Naive B cell (primary cell): ENCODE data around the gene AHR. TPM values are rescaled to one million over a fixed set of nuclear protein-coding genes. Genes with fewer than 3 reads are reported as not detected.
A peak's percentile ranks its signal among the peaks of the same experiment; 100 is the strongest.

Experiments
- ATAC-seq, 2 donors: fragments of 150-1000 bp; cut with Tn5 transposase; 2 replicates each; pipeline ENCODE4 v1.10.0; 2021; ENCODE audit warnings: low read depth in 2 of 2, mild to moderate bottlenecking in 2 of 2, moderate library complexity in 2 of 2
- DNase-seq: peaks from one replicate; pipeline ENCODE4 v3.0.0; 2022
- H3K27ac Mint-ChIP-seq, 6 donors: one replicate each; pipeline ENCODE4 v1.8.0; 2020 to 2022; ENCODE audit warnings: mild to moderate bottlenecking in 6 of 6, mixed read lengths in 6 of 6, moderate library complexity in 5 of 6, inconsistent platforms in 2 of 6
- H3K27me3 Mint-ChIP-seq, 3 donors: one replicate each; pipeline ENCODE4 v1.8.0; 2021 to 2022; ENCODE audit warnings: mixed read lengths in 3 of 3, mild to moderate bottlenecking in 1 of 3
- H3K36me3 Mint-ChIP-seq, 2 donors: one replicate each; pipeline ENCODE4 v1.8.0; 2020 to 2022; ENCODE audit warnings: mixed read lengths in 2 of 2, inconsistent platforms in 1 of 2, mild to moderate bottlenecking in 1 of 2
- H3K4me1 Mint-ChIP-seq, 3 donors: one replicate each; pipeline ENCODE4 v1.8.0; 2020 to 2022; ENCODE audit warnings: mixed read lengths in 3 of 3, inconsistent platforms in 1 of 3, mild to moderate bottlenecking in 1 of 3, moderate library complexity in 1 of 3
- H3K4me3 Mint-ChIP-seq, 8 donors: one replicate each; pipeline ENCODE4 v1.8.0; 2020 to 2022; ENCODE audit warnings: mild to moderate bottlenecking in 8 of 8, mixed read lengths in 8 of 8, moderate library complexity in 8 of 8, inconsistent platforms in 2 of 8
- H3K9me3 Mint-ChIP-seq, 7 donors: one replicate each; pipeline ENCODE4 v1.8.0; 2020 to 2022; ENCODE audit warnings: mixed read lengths in 7 of 7, mild to moderate bottlenecking in 5 of 7, inconsistent platforms in 2 of 7, moderate library complexity in 1 of 7
- polyA plus RNA-seq, 6 donors: library from polyadenylated mRNA; unstranded; fragments of 300-500 nt; fragmentation: Illumina TruSeq; gene quantifications; one replicate each; pipeline ENCODE4 v1.2.3, GENCODE V29; 2021; ENCODE audit warnings: low read depth in 6 of 6

Gene AHR
- polyA plus RNA-seq, 6 donors from 2014 or later: 0.33 to 3.2 (median 2.1) TPM

GRCh38 chr7:17311194-17311593 is 12.7 kb downstream of the AHR start:
- Mint-ChIP-seq H3K27me3 (no peaks in the 10 kb centered on the region), H3K4me1 (no peaks in the 10 kb centered on the region), H3K36me3 (peaks cover 5 to 7% of the 10 kb centered on the region in 2 donors), H3K4me3 (no peak overlapping the region), H3K27ac (no peak overlapping the region), H3K9me3 (no peaks in the 10 kb centered on the region)
- ATAC-seq (no peak), DNase-seq (no peak)

DNA sequence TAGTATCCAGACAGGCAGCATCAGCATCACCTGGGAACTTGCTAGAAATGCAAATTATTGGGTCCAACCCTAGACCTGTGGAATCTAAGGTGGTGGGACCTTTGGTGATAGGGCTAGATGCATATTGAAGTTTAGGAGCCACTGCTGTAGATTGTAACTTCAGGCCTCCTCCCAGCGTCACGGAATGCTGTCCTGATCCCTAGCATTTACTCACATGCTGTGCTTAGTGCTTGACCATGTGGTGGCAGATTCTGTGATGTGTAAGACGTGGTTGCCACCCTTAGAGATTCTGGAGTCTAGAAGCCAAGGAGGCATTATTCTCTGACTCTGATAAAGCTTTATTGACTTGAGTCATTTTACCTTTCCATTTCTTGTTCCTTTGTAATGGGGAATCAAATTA is 13.5 kb downstream of the AHR start:
- no peak for DNase-seq
- Mint-ChIP-seq H3K9me3 (no peaks in the 10 kb centered on the region), H3K4me1 (no peaks in the 10 kb centered on the region), H3K4me3 (no peak overlapping the region), H3K27me3 (no peaks in the 10 kb centered on the region), H3K36me3 (peaks cover 5 to 7% of the 10 kb centered on the region in 2 donors), H3K27ac (no peak overlapping the region)
- ATAC-seq: no peak

DNA sequence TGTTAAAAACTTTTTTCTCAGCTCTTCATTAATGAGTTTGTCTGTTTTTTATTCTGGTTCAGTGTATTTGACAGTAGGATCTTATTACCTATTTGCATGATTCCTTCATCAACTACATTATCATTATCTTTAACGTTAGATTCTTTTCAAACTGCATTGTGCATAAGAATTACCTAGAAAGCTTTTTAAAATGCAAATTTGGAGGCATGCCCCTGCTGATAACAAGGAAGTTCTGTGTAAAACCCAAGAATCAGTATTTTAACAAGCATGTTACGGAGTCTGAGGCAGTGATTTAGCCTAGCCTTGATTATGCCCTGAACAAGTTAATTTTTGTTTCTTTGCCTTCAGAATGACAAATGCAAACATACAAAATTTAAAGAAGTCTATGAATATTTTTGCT is 14.2 kb downstream of the AHR start:
- H3K27me3 Mint-ChIP-seq: no peaks in the 10 kb centered on the region
- no peaks in the 10 kb centered on the region for H3K4me1 Mint-ChIP-seq
- no peak for DNase-seq
- no peak overlapping the region for H3K27ac Mint-ChIP-seq
- ATAC-seq: no peak
- no peaks in the 10 kb centered on the region for H3K9me3 Mint-ChIP-seq
- no peak overlapping the region for H3K4me3 Mint-ChIP-seq
- peaks cover 5 to 7% of the 10 kb centered on the region in 2 donors for H3K36me3 Mint-ChIP-seq

GRCh38 chr7:17313194-17313593 is 14.7 kb downstream of the AHR start:
- H3K27me3 Mint-ChIP-seq: no peaks in the 10 kb centered on the region
- peaks cover 5 to 7% of the 10 kb centered on the region in 2 donors for H3K36me3 Mint-ChIP-seq
- H3K27ac Mint-ChIP-seq: no peak overlapping the region
- no peaks in the 10 kb centered on the region for H3K4me1 Mint-ChIP-seq
- no peak overlapping the region for H3K4me3 Mint-ChIP-seq
- DNase-seq: no peak
- H3K9me3 Mint-ChIP-seq: no peaks in the 10 kb centered on the region
- no peak for ATAC-seq

GRCh38 chr7:17315974-17316373 is 17.5 kb downstream of the AHR start:
- Mint-ChIP-seq H3K27me3 (no peaks in the 10 kb centered on the region), H3K4me1 (peaks cover 0 to 7% (median 0%) of the 10 kb centered on the region in 3 donors), H3K27ac (no peak overlapping the region), H3K9me3 (no peaks in the 10 kb centered on the region), H3K4me3 (no peak overlapping the region), H3K36me3 (peaks cover 5 to 7% of the 10 kb centered on the region in 2 donors)
- ATAC-seq: no peak
- no peak for DNase-seq

DNA sequence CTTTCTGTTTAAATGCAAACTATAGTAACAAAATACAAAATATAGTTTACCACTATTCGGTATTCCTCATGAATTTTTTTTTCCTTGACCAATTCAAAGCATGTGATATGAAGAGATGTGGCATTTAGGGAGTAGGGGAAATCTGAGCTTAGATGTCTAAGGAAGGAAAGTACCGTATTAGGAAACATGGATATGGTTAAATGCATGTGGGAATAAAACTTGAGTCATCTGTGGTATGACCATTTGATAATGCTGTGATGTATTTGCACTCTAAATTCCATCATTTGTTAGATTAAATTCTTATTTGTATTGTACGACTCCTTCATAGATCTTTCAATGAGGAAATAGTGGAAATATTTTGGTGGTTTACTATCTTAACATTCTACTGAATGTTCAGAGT is 19.7 kb downstream of the AHR start:
- H3K4me3 Mint-ChIP-seq: no peak overlapping the region
- no peak overlapping the region for H3K27ac Mint-ChIP-seq
- H3K27me3 Mint-ChIP-seq: no peaks in the 10 kb centered on the region
- ATAC-seq: no peak
- H3K9me3 Mint-ChIP-seq: no peaks in the 10 kb centered on the region
- DNase-seq: no peak
- H3K4me1 Mint-ChIP-seq: peaks cover 0 to 7% (median 0%) of the 10 kb centered on the region in 3 donors
- H3K36me3 Mint-ChIP-seq: peaks cover 3 to 4% of the 10 kb centered on the region in 2 donors

- Mint-ChIP-seq H3K9me3 (no peaks in the 10 kb centered on the region), H3K4me3 (no peak overlapping the region), H3K4me1 (peaks cover 0 to 7% (median 0%) of the 10 kb centered on the region in 3 donors), H3K27me3 (no peaks in the 10 kb centered on the region), H3K36me3 (peaks cover 0 to 4% of the 10 kb centered on the region in 2 donors), H3K27ac (peak overlapping the region in 1 of 6 donors; percentile 8)
- DNase-seq (no peak), ATAC-seq (no peak)
Observed at GRCh38 chr7:17319164-17320101, 21.0 kb downstream of the AHR start.

GRCh38 chr7:17320102-17320497 is 21.6 kb downstream of the AHR start:
- H3K4me1 Mint-ChIP-seq: peaks cover 0 to 7% (median 0%) of the 10 kb centered on the region in 3 donors
- no peak for DNase-seq
- ATAC-seq: no peak
- H3K27ac Mint-ChIP-seq: no peak overlapping the region
- no peak overlapping the region for H3K4me3 Mint-ChIP-seq
- peaks cover 0 to 7% of the 10 kb centered on the region in 2 donors for H3K36me3 Mint-ChIP-seq
- H3K27me3 Mint-ChIP-seq: no peaks in the 10 kb centered on the region
- H3K9me3 Mint-ChIP-seq: no peaks in the 10 kb centered on the region

GRCh38 chr7:17320657-17321056 is 22.2 kb downstream of the AHR start:
- Mint-ChIP-seq H3K9me3 (no peaks in the 10 kb centered on the region), H3K4me3 (no peak overlapping the region), H3K36me3 (peaks cover 0 to 12% of the 10 kb centered on the region in 2 donors), H3K27ac (no peak overlapping the region), H3K27me3 (no peaks in the 10 kb centered on the region), H3K4me1 (peaks cover 0 to 7% (median 0%) of the 10 kb centered on the region in 3 donors)
- ATAC-seq (no peak), DNase-seq (no peak)

DNA sequence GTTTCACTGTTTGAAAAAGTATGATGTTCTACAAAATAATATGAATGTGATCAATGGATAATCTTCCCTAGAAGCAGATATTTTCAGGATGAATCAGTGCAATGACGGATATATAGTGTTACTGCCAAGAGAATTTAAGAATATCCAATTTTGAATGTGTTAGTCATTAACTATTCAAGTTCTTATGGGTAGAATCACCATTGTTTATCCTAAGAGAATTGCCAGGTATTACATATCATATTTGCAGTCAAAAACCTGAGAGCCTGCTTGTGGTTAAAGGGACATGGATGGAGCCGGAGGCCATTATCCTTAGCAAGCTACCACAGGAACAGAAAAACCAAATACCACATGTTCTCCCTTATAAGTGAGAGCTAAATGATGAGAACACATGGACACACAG is 26.9 kb downstream of the AHR start:
- Mint-ChIP-seq H3K4me1 (no peaks in the 10 kb centered on the region), H3K4me3 (no peak overlapping the region), H3K9me3 (no peaks in the 10 kb centered on the region), H3K27ac (peak overlapping the region in 1 of 6 donors; percentile 11), H3K36me3 (peaks cover 0 to 12% of the 10 kb centered on the region in 2 donors), H3K27me3 (no peaks in the 10 kb centered on the region)
- DNase-seq: no peak
- no peak for ATAC-seq

- Mint-ChIP-seq H3K9me3 (no peaks in the 10 kb centered on the region), H3K27ac (no peak overlapping the region), H3K4me3 (no peak overlapping the region), H3K36me3 (peaks cover 0 to 12% of the 10 kb centered on the region in 2 donors), H3K27me3 (no peaks in the 10 kb centered on the region), H3K4me1 (no peaks in the 10 kb centered on the region)
- ATAC-seq (no peak), DNase-seq (no peak)
Observed at GRCh38 chr7:17326378-17326777, 27.9 kb downstream of the AHR start.

DNA sequence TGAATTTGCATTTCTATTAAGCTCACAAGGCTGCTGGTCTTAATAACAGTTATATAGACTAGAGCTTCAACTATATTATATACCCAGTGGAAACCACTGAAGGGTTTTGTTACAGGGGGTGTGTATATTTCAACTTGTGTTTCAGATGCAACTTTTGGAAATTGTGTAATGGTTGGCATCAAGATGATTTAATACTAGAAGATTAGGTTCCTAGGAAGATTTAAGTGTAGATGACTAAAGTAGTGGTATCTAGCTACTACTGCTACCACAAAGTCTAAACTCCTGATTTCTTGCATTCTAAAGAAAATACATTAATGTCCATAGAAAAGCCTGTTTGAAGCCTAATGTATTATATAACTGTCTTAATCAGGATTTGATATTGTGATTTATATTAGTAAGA is 30.2 kb downstream of the AHR start:
- no peak overlapping the region for H3K27ac Mint-ChIP-seq
- peaks cover 0 to 12% of the 10 kb centered on the region in 2 donors for H3K36me3 Mint-ChIP-seq
- ATAC-seq: no peak
- DNase-seq: no peak
- H3K4me3 Mint-ChIP-seq: no peak overlapping the region
- H3K9me3 Mint-ChIP-seq: no peaks in the 10 kb centered on the region
- H3K27me3 Mint-ChIP-seq: no peaks in the 10 kb centered on the region
- no peaks in the 10 kb centered on the region for H3K4me1 Mint-ChIP-seq

- Mint-ChIP-seq H3K4me1 (no peaks in the 10 kb centered on the region), H3K9me3 (no peaks in the 10 kb centered on the region), H3K27me3 (no peaks in the 10 kb centered on the region), H3K4me3 (no peak overlapping the region), H3K27ac (peak overlapping the region in 1 of 6 donors; percentile 1), H3K36me3 (peaks cover 0 to 17% of the 10 kb centered on the region in 2 donors)
- ATAC-seq (no peak), DNase-seq (no peak)
Observed at GRCh38 chr7:17329440-17329839, 31.0 kb downstream of the AHR start.

DNA sequence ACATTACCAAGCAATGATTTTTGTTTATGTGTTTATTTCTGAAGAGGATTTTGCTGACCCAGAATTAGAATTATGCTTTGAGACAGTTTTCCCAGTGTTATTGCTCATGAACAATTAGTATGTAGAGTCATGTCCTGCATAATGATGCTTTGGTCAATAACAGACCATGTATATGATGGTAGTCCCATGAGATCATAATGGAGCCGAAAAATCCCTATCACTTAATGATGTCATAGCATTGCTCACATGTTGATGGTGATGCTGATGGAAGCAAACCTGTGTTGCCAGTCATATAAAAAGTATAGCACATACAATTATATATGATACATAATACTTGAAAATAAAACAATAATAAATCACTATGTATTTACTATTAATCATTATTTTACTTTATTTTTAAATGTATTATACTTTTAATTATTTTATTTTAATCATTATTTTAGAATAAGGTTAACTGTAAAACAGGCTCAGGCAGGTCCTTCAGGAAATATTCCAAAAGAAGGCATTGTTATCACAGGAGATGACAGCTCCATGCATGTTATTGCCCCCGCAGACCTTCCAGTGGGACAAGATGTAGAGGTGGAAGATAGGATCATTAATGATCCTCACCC is 33.5 kb downstream of the AHR start:
- Mint-ChIP-seq H3K36me3 (peaks cover 2 to 9% of the 10 kb centered on the region in 2 donors), H3K9me3 (peaks cover 0 to under 1% (median 0%) of the 10 kb centered on the region in 7 donors), H3K27ac (no peak overlapping the region), H3K4me1 (no peaks in the 10 kb centered on the region), H3K4me3 (no peak overlapping the region), H3K27me3 (no peaks in the 10 kb centered on the region)
- no peak for DNase-seq
- no peak for ATAC-seq
